H54 (cell line): ENCODE results near the gene LHPP.

Experiments
- DNase-seq: peaks from one replicate; pipeline ENCODE4 v3.0.0; 2011; ENCODE audit warnings: low spot score, mixed read lengths; ENCODE audit not compliant: insufficient read length
- FAIRE-seq: peaks from 3 replicates; lab custom pipeline; 2011; peaks lifted over from hg19 to GRCh38; lab: Jason Lieb, UNC
- POLR2A ChIP-seq: IDR thresholded peaks from 2 replicates; pipeline ENCODE4 v1.6.1; 2011; ENCODE audit warnings: low read depth, mild to moderate bottlenecking, low read length

Gene LHPP

GRCh38 chr10:124639646-124640045 is 178.0 kb downstream of the LHPP start:
- TF ChIP-seq POLR2A = no peak
- no peak for DNase-seq
- FAIRE-seq = no peak

DNA sequence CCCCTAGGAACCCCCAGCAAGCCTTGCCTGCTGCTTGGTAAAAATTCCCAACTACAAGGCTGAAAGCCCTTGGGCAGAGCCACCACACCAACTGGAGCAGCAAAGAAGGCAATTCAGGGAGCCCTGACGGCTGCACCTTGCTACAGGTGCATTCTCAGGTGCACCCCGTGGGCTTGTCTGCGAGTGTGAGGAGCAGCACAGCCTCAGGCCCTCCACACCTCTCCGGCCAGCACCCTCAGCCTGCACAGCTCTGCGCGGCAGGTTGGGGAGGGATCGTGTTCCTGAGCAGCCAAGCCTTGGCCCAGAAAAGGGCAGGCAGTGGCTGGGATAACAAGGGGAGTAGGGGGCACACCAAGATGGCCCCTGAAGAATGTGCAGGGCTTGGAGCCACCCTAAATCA is 178.4 kb downstream of the LHPP start:
- no peak for TF ChIP-seq POLR2A
- DNase-seq (no peak), FAIRE-seq (no peak)

- TF ChIP-seq POLR2A = no peak
- DNase-seq (no peak), FAIRE-seq (no peak)
These were observed 179.1 kb downstream of the LHPP start for GRCh38 chr10:124640538-124641231.

DNA sequence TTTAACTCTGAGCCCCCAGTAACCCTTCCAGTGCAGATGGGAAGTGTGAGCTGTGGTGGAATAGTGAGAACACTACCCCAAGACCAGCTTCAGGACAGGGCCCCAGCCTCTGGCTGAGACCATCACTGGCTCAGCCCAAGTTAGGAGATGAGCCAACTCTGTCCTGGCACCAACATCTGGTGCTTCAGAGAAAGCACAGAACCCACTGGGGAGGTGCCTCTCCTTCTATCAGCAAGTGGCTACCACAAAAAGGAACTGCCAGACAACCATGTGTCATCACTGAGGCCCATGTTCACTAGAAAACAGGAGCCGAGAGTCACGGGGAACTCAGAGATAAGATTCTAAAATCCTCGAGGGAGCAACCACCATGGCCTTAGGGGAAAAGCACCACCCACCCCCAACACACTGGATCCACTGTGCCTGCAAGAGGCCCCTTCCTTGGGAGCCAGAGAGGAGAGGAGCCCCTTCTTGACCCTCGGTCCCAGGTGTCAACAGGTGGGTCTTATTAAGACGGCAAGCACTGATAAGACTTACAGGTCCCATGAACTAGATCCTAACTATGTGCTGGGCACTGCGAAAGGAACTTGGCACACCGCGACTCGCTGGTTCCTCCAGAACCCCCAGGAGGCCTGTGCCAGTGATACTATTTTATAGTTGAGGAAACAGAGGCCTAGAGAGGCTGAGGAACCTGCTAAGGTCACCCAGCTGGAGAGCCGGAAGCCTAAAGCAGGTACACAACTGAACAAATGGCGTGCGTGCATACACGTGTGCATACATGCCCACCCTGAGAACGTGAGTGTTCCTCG is 179.9 kb downstream of the LHPP start:
- FAIRE-seq (no peak), DNase-seq (peak; percentile 18)
- no peak for TF ChIP-seq POLR2A

- DNase-seq (no peak), FAIRE-seq (no peak)
- TF ChIP-seq POLR2A = no peak
These were observed 180.6 kb downstream of the LHPP start for GRCh38 chr10:124642088-124642710.

DNA sequence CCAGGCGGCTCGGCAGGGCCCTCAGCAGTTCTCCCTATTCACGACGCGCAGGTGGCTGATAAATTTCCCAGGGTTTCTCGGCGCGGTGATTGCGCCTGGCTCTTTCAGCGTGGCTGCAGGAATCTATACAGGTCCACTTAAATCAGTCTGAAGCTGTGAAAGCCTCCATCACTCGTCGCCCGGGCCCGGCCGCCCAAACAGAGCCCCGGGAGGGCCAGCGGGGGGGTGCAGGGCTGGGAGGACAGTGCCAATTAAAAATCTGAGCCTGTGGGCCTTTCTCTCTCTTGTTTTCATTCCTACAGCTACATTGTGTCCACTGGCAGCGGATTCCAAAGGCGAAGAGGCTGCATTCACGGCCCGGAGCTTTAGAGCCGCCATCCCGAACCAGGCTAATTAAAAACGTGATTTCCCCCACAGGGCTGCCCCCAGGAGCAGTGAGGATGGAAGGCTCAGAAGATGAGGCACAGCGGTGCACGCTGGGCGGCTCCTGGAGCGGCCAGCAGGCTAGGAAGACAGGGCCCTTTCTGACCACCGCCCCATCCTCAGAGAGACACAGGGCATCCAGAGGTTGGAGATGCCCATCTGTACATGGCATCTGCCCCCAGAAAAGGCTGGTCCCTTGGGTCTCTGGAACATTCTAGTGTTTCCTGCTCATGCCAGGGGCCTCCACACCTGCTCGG is 181.8 kb downstream of the LHPP start:
- FAIRE-seq = no peak
- no peak for TF ChIP-seq POLR2A
- DNase-seq = no peak

DNA sequence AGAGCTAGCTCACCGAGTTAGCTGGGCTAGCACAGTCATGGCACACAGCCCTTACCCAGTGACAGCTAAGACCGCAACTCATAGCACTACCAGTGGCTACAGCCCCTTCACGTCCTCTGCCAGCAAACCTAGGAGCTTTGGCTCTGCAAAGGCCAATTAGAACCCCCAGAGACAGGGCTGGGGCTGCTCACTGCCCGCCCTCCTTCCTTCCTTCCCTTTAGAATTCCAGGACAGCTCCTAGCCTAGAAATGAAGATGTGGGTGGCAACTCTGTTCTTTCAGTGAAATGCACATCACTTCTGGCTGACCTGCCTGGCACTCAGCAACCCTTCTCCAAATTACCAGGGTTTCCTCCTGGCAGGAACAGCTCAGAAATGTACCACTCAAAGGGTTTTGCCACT is 182.6 kb downstream of the LHPP start:
- TF ChIP-seq POLR2A = no peak
- FAIRE-seq = no peak
- DNase-seq = no peak

DNA sequence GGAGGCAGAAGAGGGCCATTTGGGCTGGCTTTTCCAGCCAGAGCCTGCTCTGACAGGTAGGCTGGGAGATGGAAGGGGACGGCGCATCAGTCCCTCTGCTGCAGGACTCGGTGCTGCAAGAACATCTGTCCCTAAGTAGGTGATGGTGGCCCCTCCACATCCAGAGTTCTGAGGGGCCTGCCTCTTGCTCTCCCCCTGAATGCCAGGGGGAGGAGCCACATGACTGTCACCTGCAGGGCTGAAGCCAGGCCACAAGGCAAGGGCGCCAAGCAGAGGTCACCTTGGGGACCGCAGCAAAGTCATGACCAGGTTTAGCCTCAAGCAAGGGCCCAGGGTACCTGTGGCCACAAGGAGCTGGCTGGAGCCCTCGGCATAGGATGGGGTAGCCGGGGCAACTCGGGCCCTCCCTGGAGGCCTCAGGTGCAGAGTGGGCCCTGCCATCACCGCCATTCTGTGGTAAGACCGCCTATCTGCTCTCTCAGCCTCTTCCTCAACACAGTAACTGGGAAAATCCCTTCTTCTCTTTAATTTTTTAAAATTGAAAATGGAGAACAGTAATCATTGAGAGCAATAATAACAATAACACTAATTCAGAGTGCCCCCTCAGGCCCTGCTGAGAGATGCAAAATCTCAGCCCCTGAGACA is 183.3 kb downstream of the LHPP start:
- no peak for FAIRE-seq

DNA sequence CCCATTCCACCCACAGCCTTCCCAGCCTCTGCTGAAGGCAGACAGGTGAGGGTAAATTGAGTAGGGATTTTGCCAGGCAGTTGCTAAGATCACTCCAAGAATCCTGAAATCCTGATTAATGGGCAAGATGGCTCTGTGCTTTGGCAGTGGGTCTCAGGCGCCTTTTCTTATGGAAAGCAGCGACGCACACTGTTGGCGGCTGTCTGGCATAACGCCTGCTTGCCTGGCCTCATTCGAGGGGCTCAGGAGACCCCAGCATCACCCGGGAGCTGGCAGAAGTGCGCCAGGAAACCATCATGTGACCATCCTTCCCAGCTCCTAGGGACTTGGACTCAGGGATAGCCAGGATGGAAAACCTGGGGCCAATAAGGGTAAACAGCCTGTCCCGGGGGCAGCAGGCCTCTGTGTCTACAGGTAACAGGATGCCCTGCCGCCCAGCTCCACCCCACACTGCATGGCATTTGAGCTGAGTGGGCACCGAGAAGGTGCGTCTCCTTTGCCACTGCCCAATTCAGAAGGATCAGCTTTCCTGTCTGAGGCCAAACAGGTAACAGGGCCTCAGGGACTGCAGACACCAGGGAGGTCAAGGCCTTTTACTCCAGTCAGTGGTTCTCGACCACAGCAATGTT is 184.0 kb downstream of the LHPP start:
- DNase-seq (no peak), FAIRE-seq (no peak)
- no peak for TF ChIP-seq POLR2A

More for the DNA sequence above, 183.3 kb downstream of the LHPP start:
- no peak for DNase-seq
- TF ChIP-seq POLR2A = no peak

- DNase-seq = peak; percentile 52
- no peak for FAIRE-seq
- TF ChIP-seq POLR2A = no peak
These were observed 185.1 kb downstream of the LHPP start for GRCh38 chr10:124646483-124647352.

DNA sequence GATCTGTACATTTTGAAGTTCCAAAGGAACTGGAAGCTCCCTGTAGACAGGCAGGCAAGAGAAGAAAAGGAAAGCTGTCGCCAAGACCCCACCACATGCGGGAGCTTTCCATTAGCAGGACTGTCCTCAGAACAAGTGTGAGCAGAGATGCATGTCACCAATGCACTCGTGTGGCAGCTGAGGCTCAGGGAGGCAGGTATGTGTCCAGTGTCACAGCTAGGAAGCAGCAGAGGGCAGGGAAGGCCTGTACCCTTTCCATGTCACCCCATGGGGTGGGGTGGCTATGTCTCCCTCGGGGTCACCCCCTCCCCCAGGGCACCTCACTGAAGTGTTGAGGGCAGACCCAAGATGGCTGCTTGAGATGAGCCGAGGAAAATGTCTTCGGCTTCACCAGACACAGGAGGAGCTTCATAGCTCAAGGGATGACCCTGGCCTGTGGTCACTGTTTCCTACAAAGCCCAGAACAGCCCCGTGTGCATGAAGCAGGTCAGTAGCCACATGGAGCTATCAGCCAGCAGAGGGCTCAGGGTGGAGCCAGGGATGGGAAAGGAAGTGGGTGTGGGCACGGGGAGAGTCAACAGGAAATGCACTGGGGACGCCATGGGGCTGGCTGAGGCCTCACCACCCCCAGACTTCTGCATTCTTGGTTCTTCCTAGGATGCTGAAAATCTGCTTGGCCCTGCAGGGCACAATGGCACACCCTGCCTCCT is 186.0 kb downstream of the LHPP start:
- TF ChIP-seq POLR2A = no peak
- FAIRE-seq (no peak), DNase-seq (peak; percentile 69)

DNA sequence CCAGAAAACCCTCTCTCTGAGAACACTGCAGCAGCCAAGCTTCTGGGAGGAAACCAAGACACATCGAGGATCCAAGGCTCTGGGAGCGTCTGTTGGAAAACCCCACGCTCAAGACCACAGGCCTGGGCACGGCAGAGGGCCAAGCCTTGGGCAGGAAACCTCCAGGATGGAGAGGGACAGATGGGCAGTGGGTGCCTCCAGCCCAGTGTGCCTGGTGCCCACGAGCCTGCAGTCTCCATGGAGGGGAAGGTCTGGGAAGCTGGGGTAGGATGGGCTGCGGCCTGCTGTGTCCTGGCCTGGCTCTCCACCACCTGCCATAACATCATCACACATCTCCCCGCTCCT is 186.5 kb downstream of the LHPP start:
- no peak for DNase-seq
- no peak for FAIRE-seq
- no peak for TF ChIP-seq POLR2A
